Smooth muscle cell (in vitro differentiated cells): Measurements from ENCODE around the gene EXOC3. TPM values are rescaled to one million over a fixed set of nuclear protein-coding genes. Genes with fewer than 3 reads are reported as not detected.
A peak's percentile ranks its signal among the peaks of the same experiment; 100 is the strongest.

Experiments used
- DNase-seq: peaks from one replicate; lab custom pipeline; 2025; ENCODE audit not compliant: unreplicated experiment; lab: John Stamatoyannopoulos, UW
- H2AFZ ChIP-seq: fragments of 200-600 bp; sonication (generic); 2 replicates; pipeline ENCODE4 v1.6.0; 2016; ENCODE audit warnings: antibody characterized with exemption, low read depth, mild to moderate bottlenecking
- H3F3A ChIP-seq: fragments of 200-600 bp; sonication (generic); 2 replicates; pipeline ENCODE4 v1.6.0; 2017; ENCODE audit warnings: antibody characterized with exemption, low read depth
- H3K27ac ChIP-seq: fragments of 200-600 bp; sonication (generic); 2 replicates; pipeline ENCODE4 v1.5.1; 2016; ENCODE audit warnings: low read depth, mild to moderate bottlenecking
- H3K27me3 ChIP-seq: fragments of 200-600 bp; sonication (generic); 2 replicates; pipeline ENCODE4 v1.6.1; 2016; ENCODE audit warnings: low read depth, mild to moderate bottlenecking
- H3K36me3 ChIP-seq: fragments of 200-600 bp; sonication (generic); 2 replicates; pipeline ENCODE4 v1.5.1; 2016; ENCODE audit warnings: low read depth
- H3K4me1 ChIP-seq: fragments of 200-600 bp; sonication (generic); 2 replicates; pipeline ENCODE4 v1.5.1; 2016; ENCODE audit warnings: low read depth
- H3K4me2 ChIP-seq: fragments of 200-600 bp; sonication (generic); 2 replicates; pipeline ENCODE4 v1.6.0; 2016; ENCODE audit warnings: mild to moderate bottlenecking
- H3K4me3 ChIP-seq: fragments of 200-600 bp; sonication (generic); 2 replicates; pipeline ENCODE4 v1.5.1; 2016; ENCODE audit warnings: mild to moderate bottlenecking
- H3K79me2 ChIP-seq: fragments of 200-600 bp; sonication (generic); 2 replicates; pipeline ENCODE4 v1.6.0; 2016; ENCODE audit warnings: low read depth, mild to moderate bottlenecking
- H3K9ac ChIP-seq: fragments of 200-600 bp; sonication (generic); 2 replicates; pipeline ENCODE4 v1.6.0; 2016; ENCODE audit warnings: low read depth
- H3K9me3 ChIP-seq: fragments of 200-600 bp; sonication (generic); replicated peaks from 2 replicates; pipeline ENCODE4 v1.5.1; 2016; ENCODE audit warnings: low read depth
- H4K20me1 ChIP-seq: fragments of 200-600 bp; sonication (generic); 2 replicates; pipeline ENCODE4 v1.6.0; 2016; ENCODE audit warnings: low read depth
- CTCF ChIP-seq: fragments of 200-600 bp; sonication (generic); IDR thresholded peaks from 2 replicates; pipeline ENCODE4 v1.5.1; 2017; ENCODE audit warnings: borderline replicate concordance, mild to moderate bottlenecking, antibody characterized with exemption; ENCODE audit not compliant: insufficient read depth, poor library complexity, severe bottlenecking
- WGBS: methylation state at CpG from one replicate; pipeline ENCODE4 v1.1.7; 2016; ENCODE audit warnings: low lambda C conversion rate; 5-methylcytosine and 5-hydroxymethylcytosine counted together
- polyA plus RNA-seq: library from polyadenylated mRNA; unstranded; fragments of >200 nt; fragmentation: Nextera tagmentation; extraction: Ambion mirVana; gene quantifications from 2 replicates; pipeline ENCODE4 v1.2.1, GENCODE V29; 2016
- total RNA-seq: library from RNA; depleted of rRNA; stranded (reverse); fragments of >200 nt; gene quantifications from 2 replicates; pipeline ENCODE4 v1.2.3, GENCODE V29; 2014

Gene EXOC3
- total and polyA plus RNA-seq, 2 experiments from 2014 or later: 23.6 to 30.5 TPM

- WGBS: 60% methylated on average over 24 of the region's 24 CpGs
- H3K4me1 ChIP-seq: peaks cover 26% of the 10 kb centered on the region
- peak overlapping the region; percentile 89 for H3K27ac ChIP-seq
- no peaks in the 10 kb centered on the region for H3K36me3 ChIP-seq
- no peaks in the 10 kb centered on the region for H3K9me3 ChIP-seq
- no peak for DNase-seq
- no peak overlapping the region for H2AFZ ChIP-seq
- H4K20me1 ChIP-seq: no peaks in the 10 kb centered on the region
- no peaks in the 10 kb centered on the region for H3K27me3 ChIP-seq
- no peak overlapping the region for H3K4me3 ChIP-seq
- H3F3A ChIP-seq: peaks cover 17% of the 10 kb centered on the region
- TF ChIP-seq CTCF: no peak
- no peaks in the 10 kb centered on the region for H3K79me2 ChIP-seq
- H3K4me2 ChIP-seq: peak overlapping the region; percentile 60
- no peak overlapping the region for H3K9ac ChIP-seq
These were observed 26.9 kb upstream of the EXOC3 start for GRCh38 chr5:415928-416635.

GRCh38 chr5:416636-416960 is 26.4 kb upstream of the EXOC3 start:
- no peak for DNase-seq
- H3K79me2 ChIP-seq: no peaks in the 10 kb centered on the region
- H3K4me1 ChIP-seq: peaks cover 26% of the 10 kb centered on the region
- H3K27ac ChIP-seq: peak overlapping the region; percentile 89
- H4K20me1 ChIP-seq: no peaks in the 10 kb centered on the region
- no peaks in the 10 kb centered on the region for H3K9me3 ChIP-seq
- peaks cover 16% of the 10 kb centered on the region for H3F3A ChIP-seq
- no peaks in the 10 kb centered on the region for H3K27me3 ChIP-seq
- no peak overlapping the region for H3K4me2 ChIP-seq
- no peaks in the 10 kb centered on the region for H3K36me3 ChIP-seq
- H2AFZ ChIP-seq: no peak overlapping the region
- WGBS: 97% methylated on average over 14 of the region's 14 CpGs
- H3K9ac ChIP-seq: no peak overlapping the region
- TF ChIP-seq CTCF: no peak
- no peak overlapping the region for H3K4me3 ChIP-seq

GRCh38 chr5:417301-418161 is 25.4 kb upstream of the EXOC3 start:
- no peak overlapping the region for H2AFZ ChIP-seq
- peak overlapping the region; percentile 65 for H3K4me2 ChIP-seq
- TF ChIP-seq CTCF: no peak
- H3K36me3 ChIP-seq: no peaks in the 10 kb centered on the region
- H3K9ac ChIP-seq: peak overlapping the region; percentile 48
- peaks cover 26% of the 10 kb centered on the region for H3K4me1 ChIP-seq
- no peak overlapping the region for H3K4me3 ChIP-seq
- H3K79me2 ChIP-seq: no peaks in the 10 kb centered on the region
- WGBS: 70% methylated on average over 13 of the region's 14 CpGs
- no peaks in the 10 kb centered on the region for H4K20me1 ChIP-seq
- H3K27ac ChIP-seq: peak overlapping the region; percentile 89
- peaks cover 12% of the 10 kb centered on the region for H3F3A ChIP-seq
- no peak for DNase-seq
- H3K9me3 ChIP-seq: no peaks in the 10 kb centered on the region
- no peaks in the 10 kb centered on the region for H3K27me3 ChIP-seq
